ENCODE measurements around the gene MAGEA9B.
"Not testable (repeated sequence)": the region's sequence is repeated elsewhere in the genome, so short reads cannot be mapped to it uniquely, and the experiment has no call there.

Gene MAGEA9B

GRCh38 chrX:149587359-149587758, at the start of gene MAGEA9B:
Gene MAGEA9B (minus strand): TSS chrX:149587459. CDS start chrX:149583179, 4,280 bp downstream.
- DNase-seq (ENCODE audit: low read depth) = not testable (repeated sequence)

DNA sequence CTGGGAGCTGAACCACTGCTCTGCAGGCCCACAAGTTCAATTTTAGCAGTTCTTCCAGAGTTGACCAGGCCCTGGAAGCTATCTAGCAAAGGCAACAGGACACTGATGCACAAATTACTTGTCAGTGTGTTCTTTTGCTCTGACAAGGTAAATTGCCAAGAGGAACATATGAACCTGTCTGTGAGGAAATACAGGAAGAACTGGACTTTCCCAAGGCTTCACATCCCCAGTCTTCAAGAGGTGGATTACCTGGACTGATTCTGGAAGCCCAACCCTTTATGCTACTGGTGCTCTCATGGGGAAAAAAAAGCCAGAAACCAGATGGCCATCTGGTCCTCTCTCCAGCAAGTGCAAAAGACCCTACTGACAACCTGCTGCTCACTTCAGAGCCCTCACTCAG, 46.3 kb upstream of the MAGEA9B start:
- no peak for DNase-seq (ENCODE audit: low read depth)

DNA sequence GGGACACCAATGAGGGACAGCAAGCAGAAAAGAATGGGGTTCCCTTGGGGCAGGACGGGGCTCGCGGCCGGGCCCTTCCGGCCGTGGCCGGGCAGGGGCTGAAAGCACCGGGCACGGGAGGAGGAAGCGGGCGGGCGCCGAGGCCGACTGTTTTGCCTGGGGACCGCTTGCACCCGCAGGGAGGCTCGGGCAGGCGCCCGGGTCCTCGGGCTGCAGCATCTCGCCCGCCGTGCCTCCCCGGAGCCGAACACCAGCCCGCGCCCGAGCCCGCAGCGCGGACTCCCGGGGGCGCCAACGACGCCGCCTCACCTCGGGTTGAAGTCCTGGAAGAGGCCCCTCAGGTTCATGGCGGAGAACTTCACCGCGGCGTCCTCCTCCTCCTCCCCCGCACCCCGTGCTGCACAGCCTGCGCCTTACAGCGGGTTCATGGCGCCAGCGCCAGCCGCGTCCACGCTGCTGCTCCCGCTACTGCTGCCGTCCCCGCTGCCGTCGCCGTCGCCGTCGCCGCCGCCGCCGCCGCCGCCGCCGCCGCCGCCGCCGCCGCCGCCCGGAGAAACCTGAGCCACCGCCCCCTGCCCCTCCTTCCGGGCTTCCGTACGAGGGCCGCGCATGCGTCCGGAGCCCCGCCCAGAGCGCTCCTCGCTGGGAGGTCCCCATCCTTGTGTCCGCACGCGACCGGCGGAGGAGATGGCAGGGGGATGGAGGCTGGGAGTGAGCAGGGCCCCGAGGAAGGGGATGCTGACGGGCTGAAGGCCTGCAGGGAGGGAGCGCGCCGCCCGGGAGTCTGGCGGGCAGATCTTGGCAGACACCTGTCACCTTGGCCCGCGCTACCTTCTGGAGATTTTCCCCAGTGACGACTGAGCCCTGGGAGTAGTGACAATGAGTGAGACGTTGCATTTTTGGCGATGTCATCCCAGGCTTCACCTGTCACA, 44.2 kb upstream of the MAGEA9B start, which contains the start of gene TMEM185A:
TMEM185A (minus strand) TSS at position 559 of the 932 bp plus-strand sequence; CDS start at position 347, 212 bp downstream.
- DNase-seq (ENCODE audit: low read depth) = peak; percentile 57

DNA sequence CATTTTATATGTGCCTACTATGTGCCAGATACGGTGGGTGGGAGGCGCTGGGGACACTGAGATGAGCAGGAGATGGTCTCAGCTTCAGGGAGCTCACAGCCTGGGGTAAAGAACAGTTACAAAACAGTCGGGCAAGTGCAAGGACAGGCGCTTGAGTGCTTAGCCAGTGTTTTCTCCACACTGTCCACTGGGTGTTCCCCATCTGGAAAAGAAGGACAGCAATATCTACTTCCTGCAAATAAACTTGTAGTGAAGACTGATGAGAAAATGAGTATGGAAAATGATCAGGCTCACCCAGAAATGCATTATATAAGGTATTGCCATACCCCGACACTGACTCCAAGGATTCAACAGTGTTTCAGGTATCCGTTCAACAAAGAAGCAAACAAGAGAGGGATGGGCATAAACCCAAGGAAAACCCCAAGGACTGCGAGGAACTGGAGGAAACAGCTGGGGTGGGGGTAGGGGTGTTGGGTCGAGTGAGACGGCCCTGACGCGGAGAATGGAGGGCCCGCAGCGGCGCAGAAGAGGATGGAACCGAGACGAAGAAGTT, 43.5 kb upstream of the MAGEA9B start:
- DNase-seq (ENCODE audit: low read depth) = no peak

DNA sequence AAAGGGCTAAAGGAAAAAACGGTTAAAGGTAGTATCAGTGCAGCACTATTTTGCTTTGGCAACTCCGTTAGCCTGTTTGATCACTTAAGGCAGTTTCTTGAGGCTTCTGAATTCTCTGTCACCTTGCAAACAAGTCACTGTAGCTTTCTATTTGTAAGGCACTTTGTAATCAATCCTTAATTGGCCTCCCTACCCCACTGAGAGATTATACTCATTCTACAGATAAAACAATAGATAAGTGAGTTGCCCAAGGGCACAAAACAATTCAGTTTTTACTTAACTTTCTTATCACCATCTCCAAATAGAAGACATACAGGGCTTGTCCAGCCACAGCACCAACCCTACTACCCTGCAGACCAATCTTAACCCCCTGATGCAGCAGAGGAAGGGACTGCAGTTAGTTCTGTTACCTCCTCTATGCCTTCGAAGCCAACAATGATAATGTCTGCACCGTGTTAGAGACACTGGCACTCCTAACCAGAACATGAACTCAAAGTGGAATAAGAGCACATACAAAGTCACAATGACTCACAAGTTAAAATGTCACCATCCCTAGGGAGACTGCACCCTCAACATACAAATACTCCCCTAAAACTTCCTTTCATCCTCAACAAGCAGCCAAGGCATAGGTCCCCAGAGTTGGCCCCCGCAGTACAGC, 42.6 kb upstream of the MAGEA9B start:
- no peak for DNase-seq (ENCODE audit: low read depth)

- no peak for DNase-seq (ENCODE audit: low read depth)
Measured at GRCh38 chrX:149628768-149629167, 41.5 kb upstream of the MAGEA9B start.

DNA sequence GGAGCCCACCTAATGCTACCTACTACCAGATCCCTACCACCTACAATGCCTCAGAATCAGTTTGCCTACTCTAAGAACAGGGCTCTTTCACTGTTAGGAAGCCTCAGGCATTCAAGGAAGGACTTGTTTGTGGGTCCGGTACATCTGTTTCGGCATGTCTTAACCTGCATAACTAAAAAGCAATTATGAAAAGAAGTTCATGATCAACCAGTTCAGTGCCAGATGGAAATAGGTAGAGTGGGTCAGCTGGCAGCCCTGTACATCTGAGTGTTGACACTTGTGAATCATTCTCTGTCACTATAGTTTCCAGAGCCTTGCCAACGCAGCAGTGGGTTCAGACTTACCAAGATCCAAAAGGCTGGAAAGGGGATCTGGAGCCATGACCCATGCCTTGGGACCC, 41.0 kb upstream of the MAGEA9B start:
- DNase-seq (ENCODE audit: low read depth) = no peak

GRCh38 chrX:149626829-149627228, 39.6 kb upstream of the MAGEA9B start:
- DNase-seq (ENCODE audit: low read depth) = not testable (repeated sequence)

DNA sequence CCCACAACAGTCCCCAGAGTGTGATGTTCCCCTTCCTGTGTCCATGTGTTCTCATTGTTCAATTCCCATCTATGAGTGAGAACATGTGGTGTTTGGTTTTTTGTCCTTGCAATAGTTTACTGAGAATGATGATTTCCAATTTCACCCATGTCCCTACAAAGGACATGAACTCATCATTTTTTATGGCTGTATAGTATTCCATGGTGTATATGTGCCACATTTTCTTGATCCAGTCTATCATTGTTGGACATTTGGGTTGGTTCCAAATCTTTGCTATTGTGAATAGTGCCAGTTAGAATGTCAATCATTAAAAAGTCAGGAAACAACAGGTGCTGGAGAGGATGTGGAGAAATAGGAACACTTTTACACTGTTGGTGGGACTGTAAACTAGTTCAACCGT, 32.4 kb upstream of the MAGEA9B start:
- not testable (repeated sequence) for DNase-seq (ENCODE audit: low read depth)

GRCh38 chrX:149618871-149619270, 31.6 kb upstream of the MAGEA9B start:
- no peak for DNase-seq (ENCODE audit: low read depth)

- DNase-seq (ENCODE audit: low read depth) = no peak
Measured at GRCh38 chrX:149611623-149612175, 24.4 kb upstream of the MAGEA9B start.

- no peak for DNase-seq (ENCODE audit: low read depth)
Measured at GRCh38 chrX:149610511-149610910, 23.3 kb upstream of the MAGEA9B start.

- no peak for DNase-seq (ENCODE audit: low read depth)
Measured at GRCh38 chrX:149607699-149608098, 20.4 kb upstream of the MAGEA9B start.

DNA sequence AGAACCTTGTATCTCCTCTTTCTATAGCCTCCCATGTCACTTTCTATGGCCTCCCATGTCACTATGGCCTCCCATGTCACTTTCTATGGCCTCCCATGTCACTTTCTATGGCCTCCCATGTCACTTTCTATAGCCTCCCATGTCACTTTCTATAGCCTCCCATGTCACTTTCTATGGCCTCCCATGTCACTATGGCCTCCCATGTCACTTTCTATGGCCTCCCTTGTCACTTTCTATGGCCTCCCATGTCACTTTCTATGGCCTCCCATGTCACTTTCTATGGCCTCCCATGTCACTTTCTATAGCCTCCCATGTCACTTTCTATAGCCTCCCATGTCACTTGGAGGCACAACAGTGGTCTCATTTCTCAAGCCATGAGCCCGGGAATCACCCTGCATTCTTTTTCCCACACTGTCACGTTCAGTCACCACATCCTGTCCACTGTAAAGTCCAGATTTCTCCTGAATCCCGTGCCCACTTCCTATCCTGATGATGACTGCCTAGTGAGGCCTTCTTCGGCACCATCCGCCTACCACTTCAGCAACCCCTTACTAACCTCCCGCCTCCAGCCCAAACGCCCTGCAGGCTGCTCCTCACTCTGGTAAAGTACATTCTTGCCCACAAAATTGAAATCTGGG, 18.1 kb upstream of the MAGEA9B start:
- not testable (repeated sequence) for DNase-seq (ENCODE audit: low read depth)

- DNase-seq (ENCODE audit: low read depth) = not testable (repeated sequence)
Measured at GRCh38 chrX:149598603-149599002, 11.3 kb upstream of the MAGEA9B start.

GRCh38 chrX:149595943-149596342, 8.7 kb upstream of the MAGEA9B start:
- DNase-seq (ENCODE audit: low read depth) = not testable (repeated sequence)

DNA sequence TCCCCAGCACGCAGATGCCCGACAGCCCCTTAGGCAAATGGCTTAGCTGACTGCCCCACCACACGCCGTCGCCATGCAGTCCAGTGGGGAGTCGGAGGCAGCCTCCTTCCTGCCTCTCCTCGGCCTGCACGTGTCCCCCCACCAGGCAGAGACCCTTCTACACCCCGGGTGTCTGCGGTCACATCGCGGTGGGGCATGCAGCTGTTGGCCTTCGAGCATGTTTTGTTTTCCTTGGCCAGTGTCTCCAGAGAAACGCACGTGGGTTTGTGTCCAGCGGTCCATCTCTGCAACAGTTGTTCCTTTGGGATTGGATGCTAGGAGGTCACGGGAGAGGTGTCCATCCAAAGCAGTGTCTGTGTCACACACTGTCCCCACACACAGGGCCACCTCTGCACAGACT, 8.0 kb upstream of the MAGEA9B start, which contains the start of gene HSFX2:
HSFX2 (minus strand) TSS at position 101 of the 400 bp plus-strand sequence. CDS start 614 bp downstream, outside the sequence.
- DNase-seq (ENCODE audit: low read depth) = not testable (repeated sequence)

DNA sequence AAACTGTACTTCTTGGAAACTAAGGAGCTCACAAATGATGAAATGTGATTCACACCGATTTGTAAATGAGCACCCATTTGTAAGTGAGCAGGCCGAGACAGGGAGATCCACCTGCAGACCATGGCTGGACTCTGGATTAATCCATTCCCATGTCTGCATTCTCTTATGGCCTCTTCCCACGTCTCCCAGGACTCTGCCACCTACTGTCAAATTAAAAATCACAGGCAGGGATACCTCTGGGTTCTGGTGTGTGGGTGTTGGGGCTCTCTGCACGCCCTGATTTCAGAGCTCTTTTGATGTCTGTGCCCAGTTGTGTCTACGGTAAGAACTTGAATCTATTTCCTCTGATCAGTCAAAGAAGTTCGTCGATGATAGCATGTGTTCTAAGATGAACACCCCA, 3.7 kb upstream of the MAGEA9B start:
- DNase-seq (ENCODE audit: low read depth) = not testable (repeated sequence)

GRCh38 chrX:149585631-149586030, 1.6 kb downstream of the MAGEA9B start:
- not testable (repeated sequence) for DNase-seq (ENCODE audit: low read depth)

- not testable (repeated sequence) for DNase-seq (ENCODE audit: low read depth)
Measured at GRCh38 chrX:149573456-149573855, 13.8 kb downstream of the MAGEA9B start.

DNA sequence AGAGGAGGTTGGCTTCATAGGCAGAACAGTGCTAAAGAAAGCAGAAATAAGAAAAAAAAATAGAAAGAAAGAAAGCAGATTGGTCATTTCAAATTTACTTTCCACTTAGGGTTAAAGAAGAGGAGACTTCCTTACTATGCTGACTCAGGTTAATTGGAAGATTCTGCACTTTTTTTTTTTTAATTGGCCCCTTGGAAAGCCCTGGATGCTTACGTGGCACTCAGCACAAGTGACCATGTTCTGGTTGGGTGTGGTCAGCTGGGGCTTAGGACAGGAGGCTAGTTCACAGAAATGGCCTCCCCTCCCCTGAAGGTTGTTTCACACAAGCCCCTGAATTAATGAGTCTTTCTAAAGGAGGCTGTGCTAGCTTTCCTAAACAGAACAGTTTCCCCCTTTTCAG, 14.5 kb downstream of the MAGEA9B start:
- no peak for DNase-seq (ENCODE audit: low read depth)

DNA sequence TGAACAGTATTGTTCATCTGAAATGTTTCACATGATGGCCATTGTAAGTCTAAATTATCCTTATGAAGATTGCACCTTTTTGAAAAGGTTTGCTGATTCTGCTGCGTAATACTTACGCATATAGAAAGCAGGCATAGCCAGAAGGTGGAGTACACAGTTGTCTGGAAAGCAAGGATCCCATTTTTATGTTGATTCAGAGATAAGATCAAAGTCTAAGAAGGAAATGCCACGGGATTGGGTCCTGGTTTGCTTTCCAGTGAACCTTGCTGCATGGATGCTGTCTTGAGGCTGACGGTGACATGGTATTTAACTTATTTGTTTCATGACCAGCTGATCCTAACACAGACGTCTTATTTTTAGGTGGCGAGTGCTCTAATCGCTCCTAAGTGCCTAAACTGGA, 15.5 kb downstream of the MAGEA9B start:
- DNase-seq (ENCODE audit: low read depth) = no peak

Data from activated T-cell treated with anti-CD3 and anti-CD28 coated beads for 1 hour (primary cell).